Tibial artery (tissue), 4 donors: ENCODE measurements around the gene GPR176.

Experiments used
- DNase-seq, 2 donors: peaks; one replicate each; pipeline ENCODE4 v3.0.0-alpha.2; 2019
- H3K27ac ChIP-seq, 2 donors: fragments of 200-600 bp; sonication (generic) in 1 of 2; 1 replicate in 1 of 2; 2 replicates in 1 of 2; pipeline ENCODE4 v1.5.1; 2018 to 2019; ENCODE audit warnings: mild to moderate bottlenecking in 1 of 2
- H3K27me3 ChIP-seq, 2 donors: fragments of 200-600 bp; sonication (generic) in 1 of 2; one replicate each; pipeline versions ENCODE4 v1.5.1 to v1.6.0; 2016 to 2019
- H3K36me3 ChIP-seq, 3 donors: fragments of 200-600 bp; sonication (generic) in 2 of 3; one replicate each; pipeline ENCODE4 v1.5.1; 2016 to 2019; ENCODE audit warnings: mild to moderate bottlenecking in 2 of 3
- H3K4me1 ChIP-seq, 4 donors: fragments of 200-600 bp; sonication (generic) in 2 of 4; 1 replicate in 3 of 4; 2 replicates in 1 of 4; pipeline ENCODE4 v1.5.1; 2016 to 2019
- H3K4me3 ChIP-seq, 2 donors: fragments of 200-600 bp; sonication (generic) in 1 of 2; 1 replicate in 1 of 2; 2 replicates in 1 of 2; pipeline ENCODE4 v1.5.1; 2018 to 2019; ENCODE audit warnings: mild to moderate bottlenecking in 2 of 2
- H3K9me3 ChIP-seq, 3 donors: fragments of 200-600 bp; sonication (generic) in 1 of 3; one replicate each; pipeline ENCODE4 v1.5.1; 2016 to 2019
- intact Hi-C: fragments of 100-400 bp; cut with DNase I; formaldehyde crosslinking; loops from one replicate; pipeline ENCODE4 v1.15.0; 2023; ENCODE audit warnings: low total_unique reads
- TF ChIP-seq, protein P1 (sequence below), 2 experiments: fragments of 200-600 bp in 1 of 2; fragments of 450-650 bp in 1 of 2; IDR thresholded peaks; one replicate each; pipeline ENCODE4 v1.5.1; 2017 to 2019; ENCODE audit warnings: antibody characterized with exemption in 2 of 2, mild to moderate bottlenecking in 1 of 2, moderate library complexity in 1 of 2

The GPR176 gene

GRCh38 chr15:39890621-39891020, 29.4 kb downstream of the GPR176 start:
- no peak for DNase-seq
- Histone ChIP-seq H3K4me3 (no peak overlapping the region), H3K36me3 (no peaks in the 10 kb centered on the region), H3K4me1 (peaks cover 0 to 12% (median 3%) of the 10 kb centered on the region in 4 donors), H3K9me3 (no peaks in the 10 kb centered on the region), H3K27ac (no peak overlapping the region), H3K27me3 (no peaks in the 10 kb centered on the region)
- intact Hi-C loops: no loop called here
- TF ChIP-seq, protein P1, sequence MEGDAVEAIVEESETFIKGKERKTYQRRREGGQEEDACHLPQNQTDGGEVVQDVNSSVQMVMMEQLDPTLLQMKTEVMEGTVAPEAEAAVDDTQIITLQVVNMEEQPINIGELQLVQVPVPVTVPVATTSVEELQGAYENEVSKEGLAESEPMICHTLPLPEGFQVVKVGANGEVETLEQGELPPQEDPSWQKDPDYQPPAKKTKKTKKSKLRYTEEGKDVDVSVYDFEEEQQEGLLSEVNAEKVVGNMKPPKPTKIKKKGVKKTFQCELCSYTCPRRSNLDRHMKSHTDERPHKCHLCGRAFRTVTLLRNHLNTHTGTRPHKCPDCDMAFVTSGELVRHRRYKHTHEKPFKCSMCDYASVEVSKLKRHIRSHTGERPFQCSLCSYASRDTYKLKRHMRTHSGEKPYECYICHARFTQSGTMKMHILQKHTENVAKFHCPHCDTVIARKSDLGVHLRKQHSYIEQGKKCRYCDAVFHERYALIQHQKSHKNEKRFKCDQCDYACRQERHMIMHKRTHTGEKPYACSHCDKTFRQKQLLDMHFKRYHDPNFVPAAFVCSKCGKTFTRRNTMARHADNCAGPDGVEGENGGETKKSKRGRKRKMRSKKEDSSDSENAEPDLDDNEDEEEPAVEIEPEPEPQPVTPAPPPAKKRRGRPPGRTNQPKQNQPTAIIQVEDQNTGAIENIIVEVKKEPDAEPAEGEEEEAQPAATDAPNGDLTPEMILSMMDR (IDR thresholded peaks at IDR 0.05): no peak

DNA sequence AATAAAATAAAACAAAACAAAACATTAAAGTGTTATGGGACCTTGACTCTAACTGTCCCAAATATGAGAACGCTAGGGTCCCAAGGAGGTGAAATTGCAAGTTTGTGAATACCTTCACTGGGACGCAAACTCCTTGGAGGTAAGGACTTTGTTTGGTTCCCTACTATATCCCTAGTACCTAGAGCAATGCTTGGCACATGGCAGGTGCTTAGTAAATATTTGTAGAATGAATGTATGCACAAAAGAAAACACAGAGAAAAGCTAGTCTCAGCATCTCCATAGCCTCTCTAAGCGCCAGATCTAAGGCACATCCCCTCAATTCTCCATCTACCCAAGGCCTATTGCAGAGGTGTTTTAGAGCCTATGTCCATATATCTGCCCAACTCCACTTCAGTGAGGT, 30.5 kb downstream of the GPR176 start:
- Histone ChIP-seq H3K4me1 (peaks cover 0 to 12% (median 3%) of the 10 kb centered on the region in 4 donors), H3K36me3 (no peaks in the 10 kb centered on the region), H3K27me3 (no peaks in the 10 kb centered on the region), H3K4me3 (no peak overlapping the region), H3K9me3 (no peaks in the 10 kb centered on the region), H3K27ac (no peak overlapping the region)
- TF ChIP-seq, protein P1 (IDR thresholded peaks at IDR 0.05): no peak
- intact Hi-C loops: no loop called here
- no peak for DNase-seq

- Histone ChIP-seq H3K27ac (no peak overlapping the region), H3K4me1 (peaks cover 0 to 12% (median 3%) of the 10 kb centered on the region in 4 donors), H3K9me3 (no peaks in the 10 kb centered on the region), H3K4me3 (no peak overlapping the region), H3K27me3 (no peaks in the 10 kb centered on the region), H3K36me3 (no peaks in the 10 kb centered on the region)
- TF ChIP-seq, protein P1 (IDR thresholded peaks at IDR 0.05): no peak
- no peak for DNase-seq
- intact Hi-C loops: no loop called here
These were observed 31.3 kb downstream of the GPR176 start for GRCh38 chr15:39888809-39889208.

DNA sequence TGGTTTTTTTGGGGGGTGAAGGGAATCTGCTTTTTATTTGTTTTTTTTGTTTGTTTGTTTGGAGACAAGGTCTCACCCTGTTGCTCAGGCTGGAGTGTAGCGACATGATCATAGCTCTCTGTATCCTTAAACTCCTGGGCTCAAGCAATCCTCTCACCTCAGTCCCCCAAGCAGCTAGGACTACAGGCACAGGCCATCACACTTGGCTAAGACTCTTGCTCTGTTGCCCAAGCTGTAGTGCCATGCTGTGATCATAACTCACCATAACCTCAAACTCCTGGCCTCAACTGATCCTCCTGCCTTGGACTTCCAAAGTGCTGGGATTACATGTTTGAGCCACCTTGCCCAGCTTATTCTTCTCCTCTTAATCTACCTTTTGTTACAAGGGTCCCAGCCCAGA, 31.8 kb downstream of the GPR176 start:
- peaks cover 0 to 12% (median 3%) of the 10 kb centered on the region in 4 donors for H3K4me1 ChIP-seq
- TF ChIP-seq, protein P1 (IDR thresholded peaks at IDR 0.05): no peak
- no peak for DNase-seq
- no peaks in the 10 kb centered on the region for H3K27me3 ChIP-seq
- no peak overlapping the region for H3K27ac ChIP-seq
- H3K9me3 ChIP-seq: no peaks in the 10 kb centered on the region
- no peak overlapping the region for H3K4me3 ChIP-seq
- intact Hi-C loops: no loop called here
- H3K36me3 ChIP-seq: no peaks in the 10 kb centered on the region

- H3K4me3 ChIP-seq: no peak overlapping the region
- no peak overlapping the region for H3K27ac ChIP-seq
- peak in 1 of 2 donors; percentile 41 for DNase-seq
These were observed 32.2 kb downstream of the GPR176 start for GRCh38 chr15:39887832-39888231.

More at GRCh38 chr15:39887832-39888231, 32.2 kb downstream of the GPR176 start:
- intact Hi-C loops: no loop called here
- TF ChIP-seq, protein P1 (IDR thresholded peaks at IDR 0.05): peak; percentile 23 to 31
- Histone ChIP-seq H3K27me3 (no peaks in the 10 kb centered on the region), H3K36me3 (no peaks in the 10 kb centered on the region), H3K9me3 (no peaks in the 10 kb centered on the region), H3K4me1 (peaks cover 0 to 12% (median 3%) of the 10 kb centered on the region in 4 donors)
